Heart right ventricle (tissue), 16 donors: ENCODE results near the gene DBI. TPM values are rescaled to one million over a fixed set of nuclear protein-coding genes. Genes with fewer than 3 reads are reported as not detected.

ENCODE experiments used
- ATAC-seq, 8 donors: fragments of 200-7000 bp; cut with Tn5 transposase; one replicate each; pipeline ENCODE4 v1.9.1; 2020; ENCODE audit warnings: mild to moderate bottlenecking in 8 of 8, moderate library complexity in 8 of 8, moderate number of reproducible peaks in 1 of 8
- DNase-seq, 2 donors: peaks; one replicate each; pipeline ENCODE4 v3.0.0-alpha.2; 2020
- H3K27ac ChIP-seq, 10 donors: fragments of 200-600 bp; sonication (generic) in 2 of 10; one replicate each; pipeline versions ENCODE4 v1.5.0 to v1.8.0; 2020 to 2022; ENCODE audit warnings: mild to moderate bottlenecking in 3 of 10
- H3K27me3 ChIP-seq, 7 donors: fragments of 200-600 bp; one replicate each; pipeline ENCODE4 v1.8.0; 2021 to 2022; ENCODE audit warnings: mild to moderate bottlenecking in 2 of 7
- H3K36me3 ChIP-seq, 9 donors: fragments of 200-600 bp; sonication (generic) in 1 of 9; one replicate each; pipeline versions ENCODE4 v1.5.0 to v1.8.0; 2020 to 2022; ENCODE audit warnings: mild to moderate bottlenecking in 2 of 9
- H3K4me1 ChIP-seq, 9 donors: fragments of 200-600 bp; sonication (generic) in 1 of 9; one replicate each; pipeline versions ENCODE4 v1.5.0 to v1.8.0; 2020 to 2022; ENCODE audit warnings: mild to moderate bottlenecking in 4 of 9
- H3K4me3 ChIP-seq, 10 donors: fragments of 200-600 bp; sonication (generic) in 2 of 10; one replicate each; pipeline versions ENCODE4 v1.5.0 to v1.8.0; 2020 to 2022; ENCODE audit warnings: mild to moderate bottlenecking in 7 of 10, moderate library complexity in 2 of 10
- H3K9me3 ChIP-seq, 11 donors: fragments of 200-600 bp in 10 of 11; sonication (generic) in 2 of 11; one replicate each; pipeline versions ENCODE4 v1.5.0 to v1.8.0; 2013 to 2022; ENCODE audit warnings: mild to moderate bottlenecking in 2 of 11, control low read depth in 1 of 11, moderate library complexity in 1 of 11
- WGBS, 2 donors: extraction: QIAGEN DNeasy Blood & Tissue Kit; methylation state at CpG; one replicate each; pipeline ENCODE4 v1.1.7; 2013; ENCODE audit warnings: inconsistent platforms in 1 of 2; 5-methylcytosine and 5-hydroxymethylcytosine counted together
- intact Hi-C, 10 donors: fragments of 100-400 bp; cut with DNase I; formaldehyde crosslinking; loops; one replicate each; pipeline versions ENCODE4 v1.11.1 to v1.14.2; 2022
- polyA plus RNA-seq, 2 donors: library from polyadenylated mRNA; stranded (reverse); fragments of 200-250 nt; gene quantifications; one replicate each; pipeline ENCODE4 v1.2.3, GENCODE V29; 2013
- total RNA-seq, 10 donors: library from RNA; stranded (reverse); fragmentation: NEBNext Ultra II Directional in 3 of 10; extraction: Animal tissue kit (Norgen Biotek cat#: 25700) in 3 of 10; gene quantifications; one replicate each; pipeline versions ENCODE4 v1.2.1 to v1.2.4, GENCODE V29; 2021 to 2023
- TF ChIP-seq, protein P1 (sequence below), 9 donors: fragments of 200-600 bp; sonication (generic) in 2 of 9; IDR thresholded peaks; one replicate each; pipeline versions ENCODE4 v1.5.0 to v1.8.0; 2021 to 2022; ENCODE audit warnings: antibody characterized with exemption in 9 of 9, mild to moderate bottlenecking in 5 of 9, moderate library complexity in 1 of 9
- donor health status: Arrhythmogenic right ventricular cardiomyopathy.
- donor health status: ischemic (EF 13 %, LVEDD 7.1; RV severe dilation, severe dysfunction).
- donor health status: healthy with polysubstance abuse.
- donor health status: DM: no; HTN: yes; CAD: no.
- donor health status: DM: no; HTN: no; CAD: no.
- donor health status: ischemic (EF 25% LVEDD 6.9; RV normal size, moderate dysfunction).
- donor health status: ischemic (EF 25% LVEDD 5.7; RV mildly dilated, moderate dysfunction).
- donor health status: healthy.
- donor health status: DM: yes; HTN: yes; CAD: no.
- donor health status: Ischemic cardiomyopathy.
- donor health status: ischemic (EF 35%, LVEDD 5.7; RV mildly dilated, moderate dysfunction).
- donor health status: nonischemic (EF 11% LVEDD 7.7; RV severe dilation, severe dysfunction).
- donor health status: DM: yes; HTN: yes; CAD: no.
- donor health status: PGD.
- donor health status: ischemic (EF 29% LVEDD 5.4; RV normal size, mild dysfunction).
- donor health status: nonischemic (EF 23%, LVEDD 6.1; RV moderate dilation, normal function).

The DBI gene
- total and polyA plus RNA-seq, 12 donors = 195 to 502 (median 274) TPM

DNA sequence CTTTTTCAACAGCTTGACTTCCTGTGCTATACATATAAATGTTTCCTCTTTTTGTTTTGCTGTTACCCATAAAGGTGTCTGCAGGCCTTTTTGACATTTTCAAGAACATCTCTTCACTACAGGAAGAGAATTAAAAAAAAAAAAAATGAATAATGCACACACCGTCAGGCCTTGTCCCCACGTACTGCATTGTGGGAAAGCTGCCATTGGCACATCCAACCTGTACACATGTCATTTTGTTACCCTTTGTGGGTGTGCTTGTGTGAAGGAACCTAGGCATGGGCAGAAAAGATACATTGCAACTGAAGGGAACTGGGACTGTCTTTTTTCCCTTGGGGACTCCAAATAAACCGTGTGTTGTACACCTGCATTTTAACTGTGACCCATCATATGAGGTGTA, 48.1 kb downstream of the DBI start:
- Histone ChIP-seq H3K27me3 (no peaks in the 10 kb centered on the region), H3K27ac (no peak overlapping the region), H3K36me3 (no peaks in the 10 kb centered on the region), H3K4me3 (no peak overlapping the region), H3K9me3 (peaks cover 0 to 16% (median 0%) of the 10 kb centered on the region in 11 donors), H3K4me1 (no peaks in the 10 kb centered on the region)
- ATAC-seq = no peak
- WGBS, 2 donors = 77 to 85% methylated on average over 3 of the region's 3 CpGs
- intact Hi-C loops = no loop called here
- no peak for DNase-seq
- TF ChIP-seq, protein P1, sequence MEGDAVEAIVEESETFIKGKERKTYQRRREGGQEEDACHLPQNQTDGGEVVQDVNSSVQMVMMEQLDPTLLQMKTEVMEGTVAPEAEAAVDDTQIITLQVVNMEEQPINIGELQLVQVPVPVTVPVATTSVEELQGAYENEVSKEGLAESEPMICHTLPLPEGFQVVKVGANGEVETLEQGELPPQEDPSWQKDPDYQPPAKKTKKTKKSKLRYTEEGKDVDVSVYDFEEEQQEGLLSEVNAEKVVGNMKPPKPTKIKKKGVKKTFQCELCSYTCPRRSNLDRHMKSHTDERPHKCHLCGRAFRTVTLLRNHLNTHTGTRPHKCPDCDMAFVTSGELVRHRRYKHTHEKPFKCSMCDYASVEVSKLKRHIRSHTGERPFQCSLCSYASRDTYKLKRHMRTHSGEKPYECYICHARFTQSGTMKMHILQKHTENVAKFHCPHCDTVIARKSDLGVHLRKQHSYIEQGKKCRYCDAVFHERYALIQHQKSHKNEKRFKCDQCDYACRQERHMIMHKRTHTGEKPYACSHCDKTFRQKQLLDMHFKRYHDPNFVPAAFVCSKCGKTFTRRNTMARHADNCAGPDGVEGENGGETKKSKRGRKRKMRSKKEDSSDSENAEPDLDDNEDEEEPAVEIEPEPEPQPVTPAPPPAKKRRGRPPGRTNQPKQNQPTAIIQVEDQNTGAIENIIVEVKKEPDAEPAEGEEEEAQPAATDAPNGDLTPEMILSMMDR (IDR thresholded peaks at IDR 0.05) = no peak

DNA sequence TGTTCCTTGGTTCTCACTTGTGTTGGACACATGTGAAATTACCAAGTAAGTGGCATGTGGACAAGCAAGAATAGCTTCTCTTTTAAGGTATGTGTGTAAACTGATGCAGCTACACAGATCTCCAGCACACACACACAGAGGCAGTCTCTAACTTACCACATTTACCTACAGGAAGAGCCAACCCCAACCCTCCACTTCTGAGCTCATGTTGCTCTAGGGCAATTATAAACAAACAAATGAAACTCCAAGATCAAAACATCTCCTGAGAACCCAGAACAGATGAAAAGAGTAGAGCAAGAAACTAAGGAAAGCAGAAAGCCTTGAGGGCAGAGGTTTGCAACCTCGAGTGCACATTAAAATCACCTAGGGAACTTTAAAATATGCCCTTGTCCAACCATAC, 48.9 kb downstream of the DBI start:
- no peaks in the 10 kb centered on the region for H3K36me3 ChIP-seq
- DNase-seq (no peak), ATAC-seq (no peak)
- H3K27me3 ChIP-seq = no peaks in the 10 kb centered on the region
- no peak overlapping the region for H3K4me3 ChIP-seq
- no peaks in the 10 kb centered on the region for H3K4me1 ChIP-seq
- peaks cover 0 to 16% (median 0%) of the 10 kb centered on the region in 11 donors for H3K9me3 ChIP-seq
- intact Hi-C loops = no loop called here
- WGBS, 2 donors = 78 to 90% methylated on average over 1 of the region's 1 CpG
- TF ChIP-seq, protein P1 (IDR thresholded peaks at IDR 0.05) = no peak
- H3K27ac ChIP-seq = no peak overlapping the region

DNA sequence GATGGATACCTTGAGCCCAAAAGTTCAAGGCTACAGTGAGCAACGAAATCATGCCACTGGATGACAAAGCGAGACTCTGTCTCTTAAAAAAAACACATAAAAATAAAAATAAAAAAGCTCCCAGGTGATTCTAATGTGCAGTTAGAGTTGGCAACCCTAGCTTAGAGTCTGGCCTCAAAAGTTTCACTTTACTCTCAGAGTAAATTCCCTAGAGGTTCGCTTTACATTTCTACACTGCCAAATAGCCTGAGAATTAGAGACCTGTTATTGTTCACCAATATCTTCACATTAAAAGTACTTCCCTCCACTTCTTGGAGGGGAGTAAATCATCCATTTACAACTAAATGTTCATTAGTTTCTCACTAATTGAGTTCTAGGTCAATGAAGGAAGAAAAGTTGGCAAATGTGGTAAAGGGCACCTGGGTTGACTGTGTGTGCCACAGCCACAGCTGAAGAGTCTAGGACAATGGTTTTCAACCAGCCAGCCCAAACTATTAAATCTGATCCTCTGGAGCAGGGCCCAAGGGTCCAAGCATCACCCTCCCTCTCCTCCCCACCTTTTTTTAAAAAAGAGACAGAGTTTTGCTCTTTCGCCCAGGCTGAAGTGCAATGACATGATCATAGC, 49.6 kb downstream of the DBI start:
- ATAC-seq = no peak
- Histone ChIP-seq H3K4me1 (no peaks in the 10 kb centered on the region), H3K36me3 (no peaks in the 10 kb centered on the region), H3K27me3 (no peaks in the 10 kb centered on the region), H3K27ac (no peak overlapping the region), H3K9me3 (peaks cover 0 to 16% (median 0%) of the 10 kb centered on the region in 11 donors), H3K4me3 (no peak overlapping the region)
- DNase-seq = no peak
- TF ChIP-seq, protein P1 (IDR thresholded peaks at IDR 0.05) = no peak
- intact Hi-C loops = no loop called here
- 92 to 95% methylated on average over 4 of the region's 4 CpGs for WGBS, 2 donors

DNA sequence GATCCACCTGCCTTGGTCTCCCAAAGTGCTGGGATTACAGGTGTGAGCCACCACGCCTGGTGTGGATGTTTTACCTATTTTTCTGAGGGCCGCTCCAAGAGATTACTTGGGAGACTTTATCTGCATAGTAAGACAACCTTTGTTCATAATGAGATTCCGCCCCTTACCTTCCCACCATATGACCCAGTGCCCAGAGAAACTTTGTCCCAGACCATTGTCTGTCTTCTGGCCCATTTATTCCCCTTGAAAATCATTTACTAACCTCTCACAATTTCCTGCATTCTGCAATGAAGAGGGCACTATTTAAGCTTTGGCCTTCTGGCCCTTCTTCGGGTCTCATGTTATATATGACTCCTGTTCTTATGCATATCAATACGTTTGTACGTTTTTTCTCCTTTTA, 51.1 kb downstream of the DBI start:
- DNase-seq (no peak), ATAC-seq (no peak)
- WGBS, 2 donors = 92 to 95% methylated on average over 6 of the region's 6 CpGs
- Histone ChIP-seq H3K4me1 (no peaks in the 10 kb centered on the region), H3K9me3 (peaks cover 0 to 16% (median 0%) of the 10 kb centered on the region in 11 donors), H3K27ac (no peak overlapping the region), H3K36me3 (no peaks in the 10 kb centered on the region), H3K27me3 (no peaks in the 10 kb centered on the region), H3K4me3 (no peak overlapping the region)
- intact Hi-C loops = no loop called here
- TF ChIP-seq, protein P1 (IDR thresholded peaks at IDR 0.05) = no peak
